ENCODE data around the gene CTR9. TPM values are rescaled to one million over a fixed set of nuclear protein-coding genes. Genes with fewer than 3 reads are reported as not detected.

The CTR9 gene
- total and polyA plus RNA-seq, 2 of the 13 experiments (the other 11 are each of a cell fraction or from before 2014, with no cell fraction given) = 6.6 to 22.1 TPM

GRCh38 chr11:10808553-10809372 is 57.7 kb downstream of the CTR9 start, which contains the start of gene EIF4G2 (continued):
- TF ChIP-seq ZNF274 (CRISPR knock-in tag; IDR thresholded peaks at IDR 0.05) = 0 out of 2 replicates have a peak, but pooled peaks have one; percentile 46
- peak; percentile 58; the same call in 1 of the 2 replicates for TF ChIP-seq ZBTB38 (CRISPR knock-in tag; IDR thresholded peaks at IDR 0.05)
- TF ChIP-seq ZBTB2 (CRISPR knock-in tag; IDR thresholded peaks at IDR 0.05; ENCODE audit: low read depth) = peak; percentile 48
- TF ChIP-seq TAF15 (IDR thresholded peaks at IDR 0.05; ENCODE audit: low read depth, low read length, poor library complexity, severe bottlenecking) = peak; percentile 87
- peak; percentile 82 for TF ChIP-seq SAP130 (CRISPR knock-in tag; IDR thresholded peaks at IDR 0.05; ENCODE audit: low read depth)
- peak; percentile 83 for TF ChIP-seq MED1 (CRISPR knock-in tag; IDR thresholded peaks at IDR 0.05)
- TF ChIP-seq CSRNP1 (CRISPR knock-in tag; IDR thresholded peaks at IDR 0.05) = peak; percentile 28; the same call in 1 of the 2 replicates
- TF ChIP-seq ZNF878 (CRISPR knock-in tag; IDR thresholded peaks at IDR 0.05) = 0 out of 2 replicates have a peak, but pooled peaks have one; percentile 82
- peak; percentile 71; the same call in 1 of the 2 replicates for TF ChIP-seq ZNF337 (CRISPR knock-in tag; IDR thresholded peaks at IDR 0.05; ENCODE audit: borderline replicate concordance, low read depth)
- TF ChIP-seq ZNF329 (CRISPR knock-in tag; IDR thresholded peaks at IDR 0.05; ENCODE audit: low read depth) = 0 out of 2 replicates have a peak, but pooled peaks have one; percentile 49
- TF ChIP-seq GMEB1 (CRISPR knock-in tag; IDR thresholded peaks at IDR 0.05; ENCODE audit: borderline replicate concordance) = peak; percentile 64; the same call in 1 of the 2 replicates
- TF ChIP-seq DPF2 (CRISPR knock-in tag; IDR thresholded peaks at IDR 0.05; ENCODE audit: borderline replicate concordance, low read depth) = no peak
- TF ChIP-seq ZNF12 (CRISPR knock-in tag; IDR thresholded peaks at IDR 0.05) = peak; percentile 37; the same call in 1 of the 2 replicates
- peak; percentile 80; the same call in 1 of the 2 replicates for TF ChIP-seq ZC3H13 (CRISPR knock-in tag; IDR thresholded peaks at IDR 0.05)
- 0 out of 2 replicates have a peak, but pooled peaks have one; percentile 50 for TF ChIP-seq ARNTL (CRISPR knock-in tag; IDR thresholded peaks at IDR 0.05)
- TF ChIP-seq NFE2 (CRISPR knock-in tag; IDR thresholded peaks at IDR 0.05) = no peak
- TF ChIP-seq ZNF609 (CRISPR knock-in tag; IDR thresholded peaks at IDR 0.05; ENCODE audit: borderline replicate concordance) = peak; percentile 76

All from HepG2 (cell line).